Activated CD8-positive, alpha-beta memory T cell treated with anti-CD3 and anti-CD28 coated beads, Interleukin-2, amount 50 U/mL, for 48 hours (primary cell): Measurements from ENCODE around the gene OFD1.

Source experiments
- DNase-seq: peaks from one replicate; pipeline ENCODE4 v3.0.0-alpha.2; 2020

The OFD1 gene

DNA sequence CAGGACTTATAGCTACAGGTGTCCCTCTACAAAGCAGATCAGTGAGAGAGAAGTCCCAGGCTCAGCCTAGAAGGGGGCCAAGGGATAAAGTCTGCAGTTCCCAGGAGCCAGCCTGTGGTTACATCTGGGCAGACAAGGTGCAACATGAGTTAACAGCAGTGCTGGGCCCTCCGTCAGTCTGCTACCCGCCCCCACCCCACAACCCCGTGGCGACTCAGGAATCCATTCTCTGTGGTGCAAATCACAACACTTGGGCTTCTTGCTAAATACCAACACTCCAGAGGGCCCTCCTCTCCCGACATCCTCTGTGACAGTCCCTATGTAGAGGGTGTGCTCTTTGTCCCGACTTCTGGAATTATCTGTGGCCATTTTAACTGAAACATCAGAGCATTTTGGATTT, 68.6 kb downstream of the OFD1 start:
- DNase-seq = no peak

DNA sequence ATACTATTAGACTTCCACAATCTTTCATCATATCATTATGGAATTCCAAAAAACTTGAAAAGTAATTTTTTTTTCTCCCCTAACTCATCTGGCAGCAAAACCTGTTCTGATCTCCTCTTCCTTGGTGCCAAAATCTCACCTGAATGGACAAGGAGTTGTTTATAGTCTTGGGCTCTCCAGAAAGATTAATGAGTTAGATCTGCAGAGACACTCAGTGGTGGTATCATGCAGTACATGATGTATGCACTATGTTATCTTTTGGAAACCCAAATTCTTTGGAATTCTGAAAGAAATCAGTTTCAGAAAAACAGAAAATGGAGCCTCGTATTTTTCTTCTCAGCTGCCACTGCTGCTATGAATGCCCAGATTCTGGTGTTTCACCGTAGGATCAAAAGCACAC, 70.7 kb downstream of the OFD1 start:
- no peak for DNase-seq

DNA sequence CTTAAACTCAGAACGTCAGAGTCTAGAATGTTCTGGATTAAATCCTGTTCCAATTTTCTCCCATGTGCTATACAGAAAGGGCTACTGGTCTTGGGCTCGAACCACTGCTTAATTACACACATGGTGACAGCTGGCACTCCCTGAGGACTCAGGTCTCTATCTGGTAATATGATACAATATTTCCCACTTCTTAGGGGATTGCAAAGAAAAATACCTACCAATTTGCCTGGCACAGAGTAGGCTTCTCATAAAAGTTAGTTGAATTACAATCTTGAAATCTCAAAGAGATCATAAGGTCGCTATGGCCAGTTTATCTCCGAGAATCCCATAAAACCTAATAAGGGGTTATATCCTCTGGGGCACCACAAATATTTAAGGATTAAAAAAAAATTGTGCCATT, 73.7 kb downstream of the OFD1 start:
- no peak for DNase-seq

DNA sequence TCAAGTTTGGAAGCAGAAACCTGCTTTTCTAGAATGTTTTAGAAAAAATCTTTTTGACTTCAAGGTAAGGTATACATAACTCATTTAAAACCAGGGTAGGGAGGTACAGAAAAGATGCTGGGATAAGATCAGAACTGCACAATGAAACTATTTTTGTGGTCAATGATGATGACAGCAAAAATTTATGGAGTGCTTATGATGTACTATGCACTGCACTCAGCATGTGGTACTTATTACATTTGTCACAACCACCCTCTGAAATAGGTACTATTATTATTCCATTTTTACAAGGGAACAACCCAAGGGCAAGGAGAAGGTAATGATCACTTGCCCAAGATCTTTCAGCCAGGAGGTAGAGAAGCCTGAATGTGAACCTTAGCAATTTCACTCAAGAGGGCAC, 74.3 kb downstream of the OFD1 start:
- DNase-seq = no peak

DNA sequence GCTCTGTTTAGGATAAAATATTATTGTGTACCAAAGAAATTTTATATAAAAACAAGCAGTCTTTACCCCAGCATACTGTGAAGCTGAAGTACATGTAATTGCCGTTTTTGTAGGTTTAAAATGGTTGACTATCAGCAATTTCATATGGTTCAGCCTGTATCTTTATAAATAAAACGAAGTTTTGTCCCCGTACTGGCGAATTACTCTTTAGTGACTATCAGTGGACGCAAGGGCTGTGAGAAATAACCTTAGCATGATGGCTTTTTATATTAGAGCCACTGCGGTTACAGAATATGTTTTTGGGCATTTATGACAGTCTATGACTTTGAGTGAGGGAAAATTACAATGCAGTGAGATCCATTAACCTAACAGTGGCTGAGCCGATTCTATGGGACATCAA, 81.1 kb downstream of the OFD1 start:
- no peak for DNase-seq

DNA sequence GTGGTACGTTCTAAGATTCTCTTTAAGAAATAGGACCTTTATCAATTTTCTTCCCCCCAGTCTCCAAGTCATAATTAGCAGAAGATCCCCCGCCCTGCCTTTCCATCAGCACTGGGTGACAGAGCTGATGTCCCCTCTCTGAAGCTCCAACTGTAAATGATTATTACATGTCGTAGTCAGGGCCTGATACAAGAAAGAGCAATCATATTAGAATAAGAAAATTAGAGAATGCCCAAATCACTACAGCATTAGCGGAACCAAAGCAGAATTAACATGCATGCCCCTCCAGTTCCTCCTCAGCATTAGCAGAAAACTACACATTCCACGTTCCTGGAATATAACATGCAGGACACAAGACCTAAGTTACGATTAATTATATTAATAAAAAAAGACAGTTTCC, 81.6 kb downstream of the OFD1 start:
- DNase-seq = no peak

DNA sequence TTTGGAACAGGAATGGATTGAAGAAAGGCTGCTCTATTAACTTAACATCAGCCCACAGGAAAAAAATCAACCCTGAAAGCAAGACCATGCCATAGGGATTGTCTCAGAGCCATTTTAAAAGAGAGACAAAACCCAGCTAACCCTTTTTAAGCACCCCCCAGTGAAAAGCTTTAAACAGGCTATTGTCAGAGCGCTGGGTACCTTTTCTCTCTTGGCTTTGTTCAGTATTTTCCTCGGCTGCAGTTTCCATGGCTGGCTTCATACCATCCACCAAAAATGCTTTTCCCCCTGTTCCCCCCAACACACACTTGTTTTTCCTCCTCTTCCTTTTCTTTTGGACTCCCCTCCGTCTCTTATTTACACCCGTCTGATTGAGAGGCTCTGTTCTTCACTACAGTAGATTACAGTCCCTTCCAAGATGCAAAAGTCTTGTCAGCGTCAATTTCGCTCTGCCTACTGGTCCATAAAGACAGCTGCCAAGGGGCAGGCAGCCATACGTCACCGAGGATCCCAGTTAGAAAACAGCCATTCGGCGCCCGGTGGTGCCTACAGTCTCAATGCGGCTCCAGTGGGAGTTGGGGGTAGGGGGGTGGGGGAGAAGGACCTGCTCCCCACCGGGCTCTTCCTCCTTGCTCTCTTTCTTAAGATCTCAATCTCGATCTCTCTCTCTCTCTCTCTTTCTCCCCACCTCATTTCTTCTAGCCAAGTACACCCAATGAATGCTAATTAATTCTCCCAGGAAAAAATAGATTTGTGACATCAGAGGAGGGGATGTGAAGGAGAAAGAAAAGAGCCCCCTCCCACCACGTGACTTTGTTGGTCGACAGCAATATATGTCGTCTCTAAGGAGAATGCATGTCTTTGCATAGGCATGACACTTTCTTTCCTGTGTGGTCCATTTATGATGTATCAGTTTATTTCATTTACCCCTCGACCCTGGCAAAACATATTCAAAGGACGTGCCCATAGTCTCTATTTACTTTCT, 82.4 kb downstream of the OFD1 start, which contains the start of gene GPM6B:
GPM6B (minus strand) TSS at position 451 of the 985 bp plus-strand sequence; CDS start at position 262, 189 bp downstream.
- no peak for DNase-seq
